DOHH2 (cell line): ENCODE data around the gene MVP.
A peak's percentile ranks its signal among the peaks of the same experiment; 100 is the strongest.

Experiments
- H3F3A ChIP-seq: fragments of 200-600 bp; sonication (generic), shearing (Covaris generic); 2 replicates; pipeline ENCODE4 v1.6.0; 2016; ENCODE audit warnings: antibody characterized with exemption, mild to moderate bottlenecking; ENCODE audit not compliant: control insufficient read depth, insufficient read depth
- H3K27ac ChIP-seq: fragments of 200-600 bp; sonication (generic); 2 replicates; pipeline ENCODE4 v1.5.1; 2014; ENCODE audit warnings: low read depth, mild to moderate bottlenecking, low read length, moderate library complexity
- H3K27me3 ChIP-seq: fragments of 200-600 bp; sonication (generic); 2 replicates; pipeline ENCODE4 v1.6.1; 2014; ENCODE audit warnings: mild to moderate bottlenecking, low read length, mixed read lengths; ENCODE audit not compliant: control insufficient read depth
- H3K36me3 ChIP-seq: fragments of 200-600 bp; sonication (generic); 2 replicates; pipeline ENCODE4 v1.6.1; 2014; ENCODE audit warnings: mild to moderate bottlenecking, low read length, moderate library complexity, mixed read lengths; ENCODE audit not compliant: control insufficient read depth
- H3K4me1 ChIP-seq: fragments of 200-600 bp; sonication (generic); 2 replicates; pipeline ENCODE4 v1.6.1; 2014; ENCODE audit warnings: mild to moderate bottlenecking, low read length, mixed read lengths; ENCODE audit not compliant: control insufficient read depth
- H3K4me2 ChIP-seq: fragments of 200-600 bp; sonication (generic); 2 replicates; pipeline ENCODE4 v1.6.0; 2014; ENCODE audit warnings: mild to moderate bottlenecking, low read length, moderate library complexity
- H3K4me3 ChIP-seq: fragments of 200-600 bp; sonication (generic); 2 replicates; pipeline ENCODE4 v1.5.1; 2014; ENCODE audit warnings: mild to moderate bottlenecking, low read length, mixed read lengths
- H3K79me2 ChIP-seq: fragments of 200-600 bp; sonication (generic); 2 replicates; pipeline ENCODE4 v1.6.1; 2014; ENCODE audit warnings: mild to moderate bottlenecking, low read length, mixed read lengths; ENCODE audit not compliant: control insufficient read depth
- H3K9me2 ChIP-seq: fragments of 200-600 bp; sonication (generic); replicated peaks from 2 replicates; pipeline ENCODE4 v1.6.1; 2014; ENCODE audit warnings: mild to moderate bottlenecking, low read length, mixed read lengths; ENCODE audit not compliant: control insufficient read depth
- H3K9me3 ChIP-seq: fragments of 200-600 bp; sonication (generic); 2 replicates; pipeline ENCODE4 v1.6.1; 2014; ENCODE audit warnings: antibody characterized with exemption, low read length, mixed read lengths; ENCODE audit not compliant: control insufficient read depth, insufficient read depth
- H4K20me1 ChIP-seq: fragments of 200-600 bp; sonication (generic); 2 replicates; pipeline ENCODE4 v1.6.0; 2014; ENCODE audit warnings: low read depth, mild to moderate bottlenecking, antibody characterized with exemption, low read length, moderate library complexity; ENCODE audit not compliant: control insufficient read depth, insufficient read depth
- EZH2phosphoT487 ChIP-seq: fragments of 200-600 bp; sonication (generic); IDR thresholded peaks from 2 replicates; pipeline ENCODE4 v1.6.1; 2017; ENCODE audit warnings: borderline replicate concordance, mild to moderate bottlenecking, antibody characterized with exemption, low read length, moderate library complexity, mixed read lengths
- TF ChIP-seq, protein P1 (sequence below): fragments of 200-600 bp; sonication (generic); IDR thresholded peaks from one replicate; pipeline ENCODE4 v1.5.1; 2014; ENCODE audit warnings: antibody characterized with exemption, mild to moderate bottlenecking, low read depth, low read length; ENCODE audit not compliant: poor library complexity, severe bottlenecking

Gene MVP

DNA sequence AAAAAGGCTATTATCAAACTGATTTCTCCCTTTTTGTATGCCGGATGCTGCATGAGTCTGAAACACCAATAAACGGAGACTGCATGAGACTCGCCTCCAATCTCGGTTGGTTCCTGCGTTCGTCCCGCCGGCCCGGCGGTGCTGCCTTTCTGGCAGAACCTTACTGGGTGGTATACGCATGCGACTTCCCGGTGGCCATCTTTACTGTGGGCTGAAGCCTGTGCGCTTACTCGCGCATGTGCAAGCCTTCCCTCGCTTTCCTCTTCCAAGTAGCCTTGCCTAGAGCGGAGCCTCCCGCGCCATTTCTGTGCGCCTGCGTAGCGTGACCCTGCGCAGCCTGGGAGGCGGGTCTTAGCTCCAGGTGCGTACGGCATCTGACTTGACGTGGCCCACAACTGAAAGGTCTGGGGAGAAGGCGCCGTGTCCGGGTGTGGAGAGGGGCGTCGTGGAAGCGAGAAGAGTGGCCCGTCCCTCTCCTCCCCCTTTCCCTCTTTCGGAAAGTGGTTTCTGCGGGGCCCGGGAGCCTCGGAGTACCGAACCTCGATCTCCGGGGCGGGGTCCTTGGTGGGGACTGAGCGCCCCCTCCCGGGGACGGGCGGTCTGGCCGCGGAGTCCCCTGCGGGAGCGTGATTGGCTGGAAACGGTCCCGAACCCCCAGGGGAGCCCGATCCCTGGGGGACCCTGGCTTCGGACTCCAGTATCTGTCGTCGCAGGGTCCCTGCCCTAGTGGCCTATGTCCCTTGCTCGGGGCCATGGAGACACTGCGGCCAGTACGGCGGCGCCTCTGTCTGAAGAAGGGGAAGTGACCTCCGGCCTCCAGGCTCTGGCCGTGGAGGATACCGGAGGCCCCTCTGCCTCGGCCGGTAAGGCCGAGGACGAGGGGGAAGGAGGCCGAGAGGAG, 4.2 kb upstream of the MVP start, which contains the start of gene PAGR1:
PAGR1 (plus strand) TSS at position 360 of the 901 bp plus-strand sequence; CDS start at position 734, 374 bp downstream.
- Histone ChIP-seq H3K79me2 (peaks cover 46% of the 10 kb centered on the region), H3F3A (peaks cover 5% of the 10 kb centered on the region), H4K20me1 (peaks cover 15% of the 10 kb centered on the region; the same call in 1 of the 2 replicates), H3K4me3 (peak within 1 kb of the TSS; percentile 93), H3K27ac (peak within 1 kb of the TSS; percentile 89), H3K9me3 (no peaks in the 10 kb centered on the region), H3K9me2 (no peaks in the 10 kb centered on the region), H3K36me3 (peaks cover 41% of the 10 kb centered on the region), H3K4me1 (peaks cover 80% of the 10 kb centered on the region), H3K27me3 (no peaks in the 10 kb centered on the region), H3K4me2 (peak within 1 kb of the TSS; percentile 98)
- TF ChIP-seq, protein P1, sequence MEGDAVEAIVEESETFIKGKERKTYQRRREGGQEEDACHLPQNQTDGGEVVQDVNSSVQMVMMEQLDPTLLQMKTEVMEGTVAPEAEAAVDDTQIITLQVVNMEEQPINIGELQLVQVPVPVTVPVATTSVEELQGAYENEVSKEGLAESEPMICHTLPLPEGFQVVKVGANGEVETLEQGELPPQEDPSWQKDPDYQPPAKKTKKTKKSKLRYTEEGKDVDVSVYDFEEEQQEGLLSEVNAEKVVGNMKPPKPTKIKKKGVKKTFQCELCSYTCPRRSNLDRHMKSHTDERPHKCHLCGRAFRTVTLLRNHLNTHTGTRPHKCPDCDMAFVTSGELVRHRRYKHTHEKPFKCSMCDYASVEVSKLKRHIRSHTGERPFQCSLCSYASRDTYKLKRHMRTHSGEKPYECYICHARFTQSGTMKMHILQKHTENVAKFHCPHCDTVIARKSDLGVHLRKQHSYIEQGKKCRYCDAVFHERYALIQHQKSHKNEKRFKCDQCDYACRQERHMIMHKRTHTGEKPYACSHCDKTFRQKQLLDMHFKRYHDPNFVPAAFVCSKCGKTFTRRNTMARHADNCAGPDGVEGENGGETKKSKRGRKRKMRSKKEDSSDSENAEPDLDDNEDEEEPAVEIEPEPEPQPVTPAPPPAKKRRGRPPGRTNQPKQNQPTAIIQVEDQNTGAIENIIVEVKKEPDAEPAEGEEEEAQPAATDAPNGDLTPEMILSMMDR, result peak; percentile 86
- TF ChIP-seq EZH2phosphoT487, result no peak

DNA sequence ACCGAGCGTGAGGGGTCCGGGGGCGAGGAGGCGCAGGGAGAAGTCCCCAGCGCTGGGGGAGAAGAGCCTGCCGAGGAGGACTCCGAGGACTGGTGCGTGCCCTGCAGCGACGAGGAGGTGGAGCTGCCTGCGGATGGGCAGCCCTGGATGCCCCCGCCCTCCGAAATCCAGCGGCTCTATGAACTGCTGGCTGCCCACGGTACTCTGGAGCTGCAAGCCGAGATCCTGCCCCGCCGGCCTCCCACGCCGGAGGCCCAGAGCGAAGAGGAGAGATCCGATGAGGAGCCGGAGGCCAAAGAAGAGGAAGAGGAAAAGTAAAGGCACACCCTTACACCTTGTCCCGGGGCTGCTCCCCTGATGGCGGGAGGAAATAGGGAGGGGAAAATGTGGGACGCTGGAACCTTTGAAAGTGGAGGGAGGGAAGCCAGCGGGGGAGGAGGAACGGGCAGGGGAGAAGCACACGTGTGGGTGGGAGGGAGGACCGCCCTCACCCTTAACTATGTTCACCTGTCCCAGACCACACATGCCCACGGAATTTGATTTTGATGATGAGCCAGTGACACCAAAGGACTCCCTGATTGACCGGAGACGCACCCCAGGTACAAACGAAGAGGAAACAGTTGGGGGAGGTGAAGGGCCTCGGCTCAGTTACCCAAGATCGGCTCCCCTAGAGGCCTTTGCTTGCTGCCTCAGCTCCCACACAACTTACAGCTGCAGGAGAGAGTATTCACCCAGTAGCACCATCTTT, 3.4 kb upstream of the MVP start:
- H3K4me1 ChIP-seq, result peaks cover 77% of the 10 kb centered on the region
- no peak for TF ChIP-seq EZH2phosphoT487
- TF ChIP-seq, protein P1, result peak; percentile 51
- no peaks in the 10 kb centered on the region for H3K9me2 ChIP-seq
- H4K20me1 ChIP-seq, result peaks cover 20% of the 10 kb centered on the region; the same call in 1 of the 2 replicates
- H3K9me3 ChIP-seq, result no peaks in the 10 kb centered on the region
- peak overlapping the region; percentile 89 for H3K27ac ChIP-seq
- peak overlapping the region; percentile 93 for H3K4me3 ChIP-seq
- no peaks in the 10 kb centered on the region for H3K27me3 ChIP-seq
- H3K36me3 ChIP-seq, result peaks cover 49% of the 10 kb centered on the region
- H3F3A ChIP-seq, result peaks cover 5% of the 10 kb centered on the region; the same call in 1 of the 2 replicates
- H3K4me2 ChIP-seq, result peak overlapping the region; percentile 98
- H3K79me2 ChIP-seq, result peaks cover 49% of the 10 kb centered on the region

DNA sequence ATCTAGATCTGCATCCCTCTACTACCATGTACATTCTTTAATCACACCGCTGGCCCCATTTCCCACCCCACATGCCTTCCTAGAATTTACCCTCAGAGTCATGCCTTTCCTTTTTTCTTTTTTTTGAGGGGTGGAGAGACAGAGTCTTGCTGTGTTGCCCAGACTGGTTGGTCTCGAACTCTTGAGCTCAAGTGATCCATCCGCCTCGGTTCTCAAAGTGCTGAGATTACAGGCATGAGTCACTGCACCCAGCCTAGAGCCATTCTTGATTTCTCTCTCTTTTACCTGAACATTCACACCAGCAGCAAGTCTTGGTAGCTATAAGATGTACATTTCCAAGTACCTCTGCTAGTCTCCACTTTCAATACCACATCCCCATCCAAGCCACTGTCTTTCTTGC, 2.2 kb upstream of the MVP start:
- Histone ChIP-seq H3F3A (peaks cover 1% of the 10 kb centered on the region; the same call in 1 of the 2 replicates), H3K4me3 (peak overlapping the region; percentile 93), H3K36me3 (peaks cover 49% of the 10 kb centered on the region), H3K27me3 (no peaks in the 10 kb centered on the region), H3K9me3 (no peaks in the 10 kb centered on the region), H4K20me1 (peaks cover 20% of the 10 kb centered on the region; the same call in 1 of the 2 replicates), H3K4me2 (peak overlapping the region; percentile 98), H3K79me2 (peaks cover 49% of the 10 kb centered on the region), H3K9me2 (no peaks in the 10 kb centered on the region), H3K4me1 (peaks cover 67% of the 10 kb centered on the region), H3K27ac (no peak overlapping the region)
- no peak for TF ChIP-seq EZH2phosphoT487
- TF ChIP-seq, protein P1, result no peak
